GM21360 (cell line): ENCODE measurements around the gene MPDU1.

Experiments used
- ATAC-seq: cut with Tn5 transposase; IDR thresholded peaks from one replicate; pipeline ENCODE4 v1.9.1; 2021; ENCODE audit warnings: mild to moderate bottlenecking, moderate library complexity; ENCODE audit not compliant: unreplicated experiment

Gene MPDU1

DNA sequence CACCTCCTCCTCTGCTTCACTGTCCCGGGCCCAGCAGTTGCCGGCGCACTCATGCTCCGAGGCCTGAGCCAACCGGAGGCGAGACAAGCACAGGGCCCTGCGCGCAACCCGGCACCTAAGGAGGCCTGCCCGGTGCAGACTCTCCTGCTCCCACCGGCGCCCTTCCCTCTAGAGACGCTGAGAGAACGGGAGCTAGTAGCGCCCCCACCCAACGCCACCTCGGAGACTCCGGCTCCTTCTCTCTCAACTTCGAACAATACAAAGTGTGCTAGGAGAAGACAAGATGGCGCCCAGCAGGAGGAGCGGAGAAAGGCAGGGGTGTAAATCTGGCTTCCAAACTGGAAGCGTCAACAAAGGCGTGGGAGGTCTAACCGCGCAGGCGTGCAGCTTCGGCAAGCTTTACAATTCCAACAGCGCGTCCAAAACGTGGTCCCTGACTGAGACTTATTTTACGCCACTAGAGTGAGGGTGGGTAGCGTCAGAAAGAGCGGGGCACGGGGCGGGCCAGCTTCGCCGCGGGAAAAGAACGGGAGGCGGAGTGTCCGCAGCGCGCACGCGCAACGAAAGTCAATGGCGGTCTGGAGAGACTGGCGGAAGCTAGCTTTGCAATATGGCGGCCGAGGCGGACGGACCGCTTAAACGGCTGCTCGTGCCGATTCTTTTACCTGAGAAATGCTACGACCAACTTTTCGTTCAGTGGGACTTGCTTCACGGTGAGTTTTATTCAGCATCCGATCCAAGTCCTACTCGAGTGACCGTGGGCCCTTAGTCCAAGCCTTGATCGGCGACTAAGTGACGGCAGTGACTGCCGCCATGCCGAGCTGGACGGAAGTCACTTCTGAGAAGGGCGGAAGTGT is at the start of gene MPDU1:
TSS of gene MPDU1 (plus strand) at position 600 of the 857 bp plus-strand sequence. CDS start at position 611, 11 bp downstream.
- ATAC-seq: peak; percentile 56

- ATAC-seq: no peak
Observed at GRCh38 chr17:7538050-7538449, 45.6 kb upstream of the MPDU1 start.

DNA sequence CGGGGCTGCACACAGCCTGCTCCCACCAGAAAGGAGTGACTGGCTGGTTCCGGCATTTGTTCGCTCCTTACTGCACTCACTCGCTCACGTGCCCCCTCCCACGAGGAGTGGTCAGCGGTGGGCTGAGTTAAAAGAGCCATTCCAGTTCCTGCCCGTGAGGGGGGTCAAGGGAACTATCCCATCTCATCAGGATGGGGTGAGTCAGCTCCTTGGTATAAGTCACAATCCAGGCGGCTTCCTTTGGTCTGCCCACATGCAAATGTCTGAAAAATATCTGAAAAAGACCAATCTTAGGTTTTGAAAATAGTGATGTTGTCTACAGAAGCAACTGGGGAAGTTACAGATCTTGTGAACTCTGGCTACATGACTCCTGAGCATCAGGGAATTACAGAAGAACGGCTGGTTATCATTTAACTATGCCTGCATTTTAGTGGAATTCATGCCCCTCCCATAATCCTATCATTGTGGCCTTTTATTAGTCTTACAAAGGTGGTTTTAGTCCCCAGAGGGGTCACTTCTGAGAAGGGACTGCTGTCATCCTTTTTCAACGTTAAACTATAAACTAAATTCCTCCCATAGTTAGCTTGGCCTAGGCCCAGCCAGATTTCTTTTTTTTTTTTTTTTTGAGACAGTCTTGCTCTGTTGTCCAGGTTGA is 44.6 kb upstream of the MPDU1 start:
- ATAC-seq: no peak

- ATAC-seq: no peak
Observed at GRCh38 chr17:7541074-7541621, 42.5 kb upstream of the MPDU1 start.

GRCh38 chr17:7544911-7545310 is 38.7 kb upstream of the MPDU1 start:
- no peak for ATAC-seq

- no peak for ATAC-seq
Observed at GRCh38 chr17:7548585-7549400, 34.9 kb upstream of the MPDU1 start, which contains the start of gene TNFSF12. Gene TNFSF12, plus strand, starts transcription at chr17:7549058. Its CDS starts 96 bp downstream, at chr17:7549154.

- ATAC-seq: no peak
Observed at GRCh38 chr17:7549401-7550055, 34.1 kb upstream of the MPDU1 start.

DNA sequence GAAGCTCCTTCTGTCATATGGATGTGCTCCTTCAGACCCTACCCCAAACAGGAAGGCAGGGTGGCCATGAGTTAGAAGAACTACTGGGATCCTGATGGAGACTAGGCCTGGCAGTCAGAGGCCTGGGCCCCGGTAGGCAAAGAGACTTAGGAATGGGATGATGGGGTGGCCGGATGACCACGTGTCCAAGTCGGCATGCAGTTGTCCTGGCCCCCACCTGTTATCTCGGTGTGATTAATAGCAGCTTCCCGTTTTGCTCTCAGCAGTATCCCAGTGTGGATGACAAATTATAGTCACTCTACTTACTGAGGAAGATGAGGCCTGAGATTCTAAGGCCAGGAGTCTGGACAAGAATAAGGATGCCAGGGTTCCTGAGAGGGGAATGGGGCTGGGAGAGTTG is 33.3 kb upstream of the MPDU1 start:
- ATAC-seq: no peak

DNA sequence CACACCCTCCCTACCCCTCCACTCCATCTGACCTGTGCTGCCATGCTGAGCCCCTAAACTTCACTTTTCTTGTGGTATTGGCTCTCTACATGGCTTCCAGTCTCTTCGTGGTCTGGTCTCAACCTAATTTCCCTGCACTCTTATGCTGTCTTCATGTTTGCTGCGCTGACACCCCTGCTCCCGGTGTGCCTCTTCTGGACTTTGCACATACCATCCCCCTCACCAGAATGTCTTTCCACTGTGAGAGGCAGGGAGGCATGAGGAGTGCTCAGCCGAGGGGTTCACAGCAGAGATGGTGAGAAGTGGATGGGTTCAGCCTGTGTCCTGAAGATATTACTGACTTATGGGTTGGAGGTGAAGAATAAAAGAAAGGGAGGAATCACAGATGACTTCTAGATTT is 32.3 kb upstream of the MPDU1 start:
- ATAC-seq: no peak

- no peak for ATAC-seq
Observed at GRCh38 chr17:7552621-7553051, 31.0 kb upstream of the MPDU1 start.

- no peak for ATAC-seq
Observed at GRCh38 chr17:7553356-7553755, 30.3 kb upstream of the MPDU1 start.

DNA sequence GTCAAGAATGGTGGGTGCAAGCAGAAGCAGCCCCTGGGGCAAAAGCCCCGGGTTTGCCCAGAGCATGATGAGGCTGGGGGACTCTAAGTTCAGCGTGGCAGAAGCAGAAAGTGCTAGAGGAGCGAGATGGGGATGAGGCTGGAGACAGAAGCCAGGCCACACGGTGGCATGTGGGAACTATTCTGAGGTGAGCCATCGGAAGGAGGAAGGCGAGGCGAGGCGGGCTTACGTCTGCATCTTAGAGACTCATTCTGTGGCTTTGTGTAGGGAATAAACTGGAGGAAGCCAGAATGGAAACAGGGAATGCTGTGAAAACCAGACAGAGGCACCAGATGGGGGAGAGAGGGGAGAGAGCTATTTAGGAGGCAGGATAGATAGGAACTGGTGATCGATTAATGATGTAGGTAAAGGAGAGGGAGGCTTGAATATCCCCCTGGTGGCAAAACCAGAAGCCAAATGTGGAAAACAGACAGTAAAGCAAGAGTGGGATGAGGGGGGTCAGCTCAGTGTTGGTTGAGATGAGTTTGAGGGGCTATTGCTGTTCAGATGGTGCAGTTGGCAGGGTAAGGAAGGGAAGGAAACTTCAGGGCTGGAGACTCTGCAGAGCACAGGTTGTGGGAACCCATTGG is 28.2 kb upstream of the MPDU1 start:
- no peak for ATAC-seq

GRCh38 chr17:7556627-7557026 is 27.0 kb upstream of the MPDU1 start:
- ATAC-seq: no peak

DNA sequence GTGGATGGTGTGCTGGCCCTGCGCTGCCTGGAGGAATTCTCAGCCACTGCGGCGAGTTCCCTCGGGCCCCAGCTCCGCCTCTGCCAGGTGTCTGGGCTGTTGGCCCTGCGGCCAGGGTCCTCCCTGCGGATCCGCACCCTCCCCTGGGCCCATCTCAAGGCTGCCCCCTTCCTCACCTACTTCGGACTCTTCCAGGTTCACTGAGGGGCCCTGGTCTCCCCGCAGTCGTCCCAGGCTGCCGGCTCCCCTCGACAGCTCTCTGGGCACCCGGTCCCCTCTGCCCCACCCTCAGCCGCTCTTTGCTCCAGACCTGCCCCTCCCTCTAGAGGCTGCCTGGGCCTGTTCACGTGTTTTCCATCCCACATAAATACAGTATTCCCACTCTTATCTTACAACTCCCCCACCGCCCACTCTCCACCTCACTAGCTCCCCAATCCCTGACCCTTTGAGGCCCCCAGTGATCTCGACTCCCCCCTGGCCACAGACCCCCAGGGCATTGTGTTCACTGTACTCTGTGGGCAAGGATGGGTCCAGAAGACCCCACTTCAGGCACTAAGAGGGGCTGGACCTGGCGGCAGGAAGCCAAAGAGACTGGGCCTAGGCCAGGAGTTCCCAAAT is 26.4 kb upstream of the MPDU1 start:
- no peak for ATAC-seq

GRCh38 chr17:7557775-7558543 is 25.7 kb upstream of the MPDU1 start:
- no peak for ATAC-seq

DNA sequence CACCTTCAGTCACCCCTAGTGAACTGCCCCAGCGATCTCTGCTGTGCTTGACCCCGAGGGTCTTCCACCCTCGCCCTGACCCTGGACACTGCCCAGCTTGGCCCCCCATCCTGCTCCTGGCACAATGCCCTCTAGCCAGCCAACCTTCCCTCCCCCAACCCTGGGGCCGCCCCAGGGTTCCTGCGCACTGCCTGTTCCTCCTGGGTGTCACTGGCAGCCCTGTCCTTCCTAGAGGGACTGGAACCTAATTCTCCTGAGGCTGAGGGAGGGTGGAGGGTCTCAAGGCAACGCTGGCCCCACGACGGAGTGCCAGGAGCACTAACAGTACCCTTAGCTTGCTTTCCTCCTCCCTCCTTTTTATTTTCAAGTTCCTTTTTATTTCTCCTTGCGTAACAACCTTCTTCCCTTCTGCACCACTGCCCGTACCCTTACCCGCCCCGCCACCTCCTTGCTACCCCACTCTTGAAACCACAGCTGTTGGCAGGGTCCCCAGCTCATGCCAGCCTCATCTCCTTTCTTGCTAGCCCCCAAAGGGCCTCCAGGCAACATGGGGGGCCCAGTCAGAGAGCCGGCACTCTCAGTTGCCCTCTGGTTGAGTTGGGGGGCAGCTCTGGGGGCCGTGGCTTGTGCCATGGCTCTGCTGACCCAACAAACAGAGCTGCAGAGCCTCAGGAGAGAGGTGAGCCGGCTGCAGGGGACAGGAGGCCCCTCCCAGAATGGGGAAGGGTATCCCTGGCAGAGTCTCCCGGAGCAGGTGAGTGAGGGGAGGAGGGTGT is 24.9 kb upstream of the MPDU1 start, which contains the start of gene TNFSF13:
TSS of gene TNFSF13 (plus strand) at position 207 of the 776 bp plus-strand sequence. CDS start at position 497, 290 bp downstream.
- no peak for ATAC-seq

GRCh38 chr17:7559320-7560171 is 24.1 kb upstream of the MPDU1 start:
- no peak for ATAC-seq
